Mesothelial cell of epicardium (in vitro differentiated cells): ENCODE measurements around the gene CPNE2. TPM values are rescaled to one million over a fixed set of nuclear protein-coding genes. Genes with fewer than 3 reads are reported as not detected.

ENCODE experiments used
- DNase-seq, 2 experiments: peaks; one replicate each; pipeline ENCODE4 v3.0.0; 2021; ENCODE audit warnings: low spot score in 2 of 2; ENCODE audit not compliant: unreplicated experiment in 2 of 2
- H3K27ac Mint-ChIP-seq: 2 replicates; pipeline ENCODE4 v1.8.0; 2021; ENCODE audit warnings: mixed read lengths
- H3K27me3 Mint-ChIP-seq: 2 replicates; pipeline ENCODE4 v1.8.0; 2021; ENCODE audit warnings: low read depth, mixed read lengths
- H3K36me3 Mint-ChIP-seq: 2 replicates; pipeline ENCODE4 v1.8.0; 2021; ENCODE audit warnings: mixed read lengths
- H3K4me1 Mint-ChIP-seq: 2 replicates; pipeline ENCODE4 v1.8.0; 2021; ENCODE audit warnings: mixed read lengths
- H3K4me3 Mint-ChIP-seq: 2 replicates; pipeline ENCODE4 v1.8.0; 2021; ENCODE audit warnings: mild to moderate bottlenecking, moderate library complexity, mixed read lengths
- H3K9me3 Mint-ChIP-seq: 2 replicates; pipeline ENCODE4 v1.8.0; 2021; ENCODE audit warnings: mixed read lengths
- CTCF ChIP-seq: fragments of 200-600 bp; sonication (generic); IDR thresholded peaks from one replicate; pipeline ENCODE4 v1.5.0; 2021; ENCODE audit warnings: antibody characterized with exemption; ENCODE audit not compliant: unreplicated experiment
- total RNA-seq: library from RNA; stranded (reverse); gene quantifications from 3 replicates; pipeline ENCODE4 v1.2.1, GENCODE V29; 2021

CPNE2 gene
- total RNA-seq, 1 donor from 2014 or later, result 35.4 TPM

GRCh38 chr16:57143149-57143921 lies 51.0 kb downstream of the CPNE2 start:
- H3K4me3 Mint-ChIP-seq, result no peak overlapping the region
- no peak for TF ChIP-seq CTCF
- no peak for DNase-seq
- peaks cover 25% of the 10 kb centered on the region for H3K4me1 Mint-ChIP-seq
- no peak overlapping the region for H3K27ac Mint-ChIP-seq
- peaks cover 3% of the 10 kb centered on the region for H3K36me3 Mint-ChIP-seq
- H3K27me3 Mint-ChIP-seq, result no peaks in the 10 kb centered on the region
- H3K9me3 Mint-ChIP-seq, result no peaks in the 10 kb centered on the region

- peaks cover 3% of the 10 kb centered on the region for H3K36me3 Mint-ChIP-seq
- H3K4me3 Mint-ChIP-seq, result no peak overlapping the region
- H3K9me3 Mint-ChIP-seq, result no peaks in the 10 kb centered on the region
- TF ChIP-seq CTCF, result no peak
- H3K27me3 Mint-ChIP-seq, result no peaks in the 10 kb centered on the region
- DNase-seq, result no peak
- H3K4me1 Mint-ChIP-seq, result peaks cover 22% of the 10 kb centered on the region
- H3K27ac Mint-ChIP-seq, result no peak overlapping the region
Observed at GRCh38 chr16:57144027-57144426, 51.6 kb downstream of the CPNE2 start.

GRCh38 chr16:57145046-57146021 lies 53.0 kb downstream of the CPNE2 start:
- DNase-seq, result no peak
- Mint-ChIP-seq H3K9me3 (no peaks in the 10 kb centered on the region), H3K4me1 (peaks cover 22% of the 10 kb centered on the region)

GRCh38 chr16:57146040-57146647 lies 53.8 kb downstream of the CPNE2 start:
- Mint-ChIP-seq H3K27me3 (no peaks in the 10 kb centered on the region), H3K36me3 (peaks cover 3% of the 10 kb centered on the region), H3K4me3 (no peak overlapping the region), H3K4me1 (peaks cover 22% of the 10 kb centered on the region), H3K9me3 (no peaks in the 10 kb centered on the region), H3K27ac (no peak overlapping the region)
- no peak for DNase-seq
- TF ChIP-seq CTCF, result no peak

More at GRCh38 chr16:57145046-57146021, 53.0 kb downstream of the CPNE2 start:
- Mint-ChIP-seq H3K36me3 (peaks cover 3% of the 10 kb centered on the region), H3K27me3 (no peaks in the 10 kb centered on the region), H3K4me3 (no peak overlapping the region), H3K27ac (no peak overlapping the region)
- TF ChIP-seq CTCF, result no peak

- Mint-ChIP-seq H3K4me3 (no peak overlapping the region), H3K27ac (peak overlapping the region; percentile 6), H3K9me3 (no peaks in the 10 kb centered on the region), H3K4me1 (peaks cover 22% of the 10 kb centered on the region), H3K36me3 (peaks cover 3% of the 10 kb centered on the region), H3K27me3 (no peaks in the 10 kb centered on the region)
- DNase-seq, result no peak
- peak; percentile 15 for TF ChIP-seq CTCF
Observed at GRCh38 chr16:57146735-57147134, 54.4 kb downstream of the CPNE2 start.
